ELR (cell line): ENCODE measurements around the gene MBD6.

Experiments
- DNase-seq: peaks from one replicate; pipeline ENCODE4 v3.0.0-alpha.2; 2015; ENCODE audit warnings: low read depth

MBD6 gene

DNA sequence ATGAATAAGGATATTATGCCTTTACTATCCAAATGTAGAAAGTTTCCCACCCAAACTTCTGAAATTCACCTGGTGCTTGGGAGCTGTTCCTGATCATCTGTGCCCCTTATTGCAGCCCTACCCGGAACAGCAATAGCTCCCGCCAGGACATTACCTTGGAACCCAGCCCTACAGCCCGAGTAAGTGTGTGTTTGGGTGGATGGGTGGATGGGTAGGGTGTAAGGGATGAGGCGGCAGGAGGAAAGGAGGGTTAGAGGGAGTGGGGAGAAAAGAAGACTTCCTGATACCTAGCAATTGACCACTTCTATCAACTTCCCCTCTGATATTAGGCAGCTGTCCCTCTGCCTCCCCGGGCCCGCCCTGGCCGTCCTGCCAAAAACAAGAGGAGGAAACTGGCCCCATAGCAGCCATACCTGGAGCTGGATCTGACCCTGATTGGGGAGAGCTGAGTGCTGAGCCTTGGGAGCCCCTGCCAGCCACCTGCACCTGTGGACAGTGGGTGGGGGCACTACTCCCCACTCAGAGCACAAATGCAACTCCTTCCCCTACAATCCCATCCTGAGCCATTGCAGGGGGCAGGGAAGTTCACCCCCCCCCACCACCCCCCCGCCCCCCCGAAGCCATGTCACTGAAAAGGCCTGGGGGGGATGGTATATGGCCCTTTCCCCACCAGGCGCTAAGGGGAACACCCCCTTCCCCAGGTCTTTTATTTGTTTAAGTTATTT, 6.4 kb downstream of the MBD6 start:
- no peak for DNase-seq

- DNase-seq = no peak
Measured at GRCh38 chr12:57529831-57530230, 7.2 kb downstream of the MBD6 start.

GRCh38 chr12:57530396-57531142, 7.9 kb downstream of the MBD6 start:
- no peak for DNase-seq

DNA sequence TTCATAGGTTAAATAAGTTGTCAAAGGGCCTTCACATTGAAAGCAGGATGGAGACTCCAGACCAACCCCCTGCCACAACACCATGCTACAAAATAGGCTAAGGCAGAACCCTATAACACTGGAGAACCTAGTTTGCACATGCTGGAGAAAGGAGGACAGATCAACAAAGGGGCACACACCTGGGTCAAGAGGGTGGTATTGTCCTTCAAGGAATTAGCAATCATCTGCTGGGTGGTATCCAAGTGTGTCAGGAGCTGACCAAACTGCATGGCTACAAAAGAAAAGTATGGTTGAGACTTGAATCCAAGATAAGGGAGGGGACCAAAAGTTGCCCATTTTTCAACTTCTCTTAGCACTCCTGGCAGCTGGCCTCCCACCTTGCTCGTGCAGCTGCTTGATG, 9.2 kb downstream of the MBD6 start:
- DNase-seq = no peak

DNA sequence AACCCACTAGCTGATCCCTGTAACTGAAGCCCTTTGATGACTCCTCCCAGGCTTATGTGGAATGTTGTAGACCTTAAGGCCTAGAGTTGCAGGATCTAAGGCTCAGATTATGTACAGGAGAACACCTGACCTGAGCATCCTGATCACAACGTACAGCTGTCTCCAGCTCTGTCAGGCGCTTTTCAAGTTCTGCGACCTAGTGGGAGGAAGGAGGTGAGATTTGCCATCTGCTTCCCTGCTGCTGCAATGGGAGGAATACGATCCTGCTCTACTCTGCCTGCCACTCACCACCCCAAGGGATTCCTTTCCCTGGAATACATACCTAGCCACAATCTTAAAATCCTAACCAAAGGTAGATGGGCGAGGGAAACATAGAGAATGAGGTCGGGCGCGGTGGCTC, 10.5 kb downstream of the MBD6 start:
- no peak for DNase-seq

DNA sequence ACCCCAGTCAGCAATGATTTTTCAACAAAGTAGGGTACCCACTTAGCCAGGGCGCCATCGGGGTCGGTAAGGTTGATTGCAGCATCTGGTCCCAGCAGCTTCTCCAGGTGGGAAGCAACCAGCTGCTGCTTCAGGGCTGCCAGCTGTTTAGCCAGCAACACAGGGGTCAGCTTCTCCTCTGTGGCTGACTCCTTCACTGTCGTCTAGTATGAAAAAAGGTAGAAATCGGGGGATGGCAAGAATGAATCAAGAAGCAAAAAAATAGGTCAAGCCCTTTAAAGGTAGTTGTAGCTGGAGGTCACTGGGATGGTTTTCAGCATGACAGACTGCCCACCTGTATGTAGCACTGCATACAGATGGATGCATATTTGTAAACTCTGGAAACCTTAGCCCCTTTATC, 11.6 kb downstream of the MBD6 start:
- no peak for DNase-seq

DNA sequence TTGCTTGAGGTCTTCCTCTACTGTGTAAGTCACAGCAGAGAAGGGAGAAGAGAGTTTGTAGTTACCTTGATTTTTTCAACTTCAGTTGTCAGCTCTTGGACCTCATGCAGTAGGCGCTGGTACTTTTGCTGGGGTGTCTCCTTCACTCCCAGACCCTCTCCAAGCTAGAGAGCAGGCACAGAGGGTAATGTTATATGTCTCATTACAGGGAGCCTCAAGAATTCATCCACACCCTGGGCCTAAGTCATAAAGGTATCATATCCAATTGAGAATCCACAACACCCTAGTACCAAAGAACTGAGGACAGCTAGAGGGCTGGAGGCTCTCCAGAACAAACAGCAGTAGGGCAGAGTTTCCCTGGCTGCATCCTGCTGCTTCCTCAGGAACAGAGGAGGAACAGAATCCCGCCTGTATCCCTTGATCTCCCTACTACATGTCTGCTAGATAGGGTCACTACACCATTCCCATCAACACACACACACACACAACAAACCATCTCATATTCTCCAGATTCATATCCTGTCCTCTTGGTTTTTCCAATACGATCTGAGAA, 12.4 kb downstream of the MBD6 start:
- DNase-seq = no peak

GRCh38 chr12:57535764-57536596, 13.4 kb downstream of the MBD6 start:
- no peak for DNase-seq

DNA sequence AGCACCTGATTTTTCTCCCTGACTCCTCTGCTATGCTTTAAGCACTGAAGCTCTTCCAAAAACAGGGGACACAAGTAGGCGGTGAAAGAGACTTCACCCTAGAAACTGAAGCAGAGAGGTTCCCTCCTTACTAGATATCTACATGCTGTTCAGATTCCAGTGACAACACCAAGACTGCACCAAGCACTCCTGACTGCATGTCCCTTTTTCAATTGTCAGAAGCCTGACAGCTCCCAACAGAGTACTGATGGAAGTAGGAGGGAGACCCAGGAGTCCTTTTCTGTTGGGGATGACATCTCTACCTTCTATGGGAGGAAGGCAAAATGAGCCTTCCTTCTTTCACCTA, 13.9 kb downstream of the MBD6 start:
- no peak for DNase-seq

DNA sequence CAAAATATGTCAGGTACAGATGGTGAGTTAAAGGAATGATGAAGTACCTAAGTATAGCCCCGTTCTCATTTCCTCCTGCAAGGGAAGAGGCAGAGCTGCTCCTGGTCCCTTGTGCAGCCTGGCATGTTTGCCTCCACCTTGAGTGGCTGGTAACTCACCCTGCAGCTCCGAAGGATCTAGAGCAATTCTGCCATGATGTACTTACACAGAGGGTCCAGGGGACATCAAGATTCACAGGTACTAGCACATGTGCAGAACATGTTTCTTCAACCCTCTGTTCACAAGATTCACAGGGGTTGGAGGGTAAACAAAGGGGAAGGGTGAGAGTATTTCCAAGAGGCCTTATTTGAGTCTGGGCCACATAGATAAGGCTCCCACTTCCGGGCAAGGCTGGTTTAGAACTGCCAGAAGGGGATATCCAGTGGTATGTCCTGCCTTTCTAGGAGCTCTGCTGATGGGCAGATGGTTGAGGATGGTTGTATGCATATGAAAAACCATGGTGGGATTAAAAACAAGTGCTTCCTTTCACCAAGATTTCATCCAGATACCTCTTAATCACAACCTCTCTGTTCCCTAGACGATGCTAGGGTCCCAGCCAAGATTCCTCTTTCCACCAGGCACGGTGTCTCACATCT, 16.6 kb downstream of the MBD6 start:
- no peak for DNase-seq

- DNase-seq = no peak
Measured at GRCh38 chr12:57541001-57541400, 18.4 kb downstream of the MBD6 start.

DNA sequence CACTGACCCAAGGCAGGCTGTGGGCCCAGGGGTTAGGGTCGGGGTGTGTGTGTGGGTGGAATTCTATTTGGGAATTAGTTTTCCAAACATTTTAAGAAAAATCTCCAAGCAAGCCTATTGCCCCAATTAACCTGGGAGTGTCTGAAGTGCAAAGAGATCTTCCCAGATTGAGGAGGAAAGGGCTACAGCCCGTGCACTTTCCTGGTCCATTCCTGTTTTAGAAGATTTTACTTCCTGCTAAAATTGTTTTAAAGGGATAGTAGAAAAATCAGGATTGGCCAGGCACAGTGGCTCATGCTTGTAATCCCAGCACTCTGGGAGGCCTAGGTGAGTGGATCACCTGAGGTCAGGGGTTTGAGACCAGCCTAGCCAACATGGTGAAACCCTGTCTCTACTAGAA, 19.1 kb downstream of the MBD6 start:
- DNase-seq = no peak

DNA sequence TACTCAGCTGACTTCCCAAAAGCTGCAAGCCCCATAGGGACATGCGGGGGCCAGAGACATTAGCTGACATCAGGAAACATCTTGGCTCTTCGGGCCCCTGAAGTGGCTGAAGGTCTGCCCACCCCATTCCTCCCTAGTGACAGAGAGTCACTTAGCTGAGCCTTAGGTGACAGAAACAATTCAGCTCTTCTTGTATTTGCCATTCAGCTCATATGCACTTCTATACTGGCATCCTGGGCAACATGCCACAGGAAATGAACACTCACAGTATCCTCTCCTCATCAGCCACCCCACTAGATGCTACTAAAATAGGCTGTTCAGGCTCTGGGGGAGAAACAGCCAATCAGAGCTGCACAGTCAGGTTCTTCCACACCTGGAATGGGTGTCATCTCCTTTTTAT, 21.0 kb downstream of the MBD6 start:
- DNase-seq = peak; percentile 29

- DNase-seq = peak; percentile 54
Measured at GRCh38 chr12:57545809-57546437, 23.3 kb downstream of the MBD6 start.

- peak; percentile 99 for DNase-seq
Measured at GRCh38 chr12:57546438-57547287, 24.0 kb downstream of the MBD6 start, which contains the start of gene DCTN2. TSS of gene DCTN2 (minus strand) at chr12:57547192. CDS start at chr12:57547063, 129 bp downstream.

GRCh38 chr12:57547288-57548012, 24.8 kb downstream of the MBD6 start:
- no peak for DNase-seq

DNA sequence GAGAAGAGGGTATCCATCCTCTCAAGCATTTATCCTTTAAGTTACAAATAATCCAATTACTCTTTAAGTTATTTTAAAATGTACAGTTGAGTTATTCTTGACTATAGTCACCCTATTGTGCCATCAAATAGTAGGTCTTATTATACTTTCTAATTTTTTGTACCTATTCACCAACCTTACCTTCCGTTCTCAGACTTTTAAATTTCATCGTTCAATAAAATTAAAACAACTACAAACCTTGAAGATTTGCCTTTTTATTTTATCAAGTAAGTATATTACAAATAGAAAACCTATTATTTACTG, 25.3 kb downstream of the MBD6 start:
- no peak for DNase-seq

- no peak for DNase-seq
Measured at GRCh38 chr12:57548488-57548887, 25.9 kb downstream of the MBD6 start.

GRCh38 chr12:57549203-57549908, 26.7 kb downstream of the MBD6 start:
- DNase-seq = no peak
